Measurements from ENCODE around the gene CCNI. TPM values are rescaled to one million over a fixed set of nuclear protein-coding genes. Genes with fewer than 3 reads are reported as not detected.
"Not testable (repeated sequence)": the region's sequence is repeated elsewhere in the genome, so short reads cannot be mapped to it uniquely, and the experiment has no call there.

Gene CCNI
- total RNA-seq, 1 donor from 2014 or later, result 150 TPM

GRCh38 chr4:77082886-77083608 is 7.3 kb upstream of the CCNI start:
- DNase-seq (ENCODE audit: low spot score), result no peak

- DNase-seq (ENCODE audit: low spot score), result not testable (repeated sequence)
These were observed 5.0 kb upstream of the CCNI start for GRCh38 chr4:77080806-77081205.

GRCh38 chr4:77079281-77079680 is 3.5 kb upstream of the CCNI start:
- no peak for DNase-seq (ENCODE audit: low spot score)

GRCh38 chr4:77078401-77078800 is 2.6 kb upstream of the CCNI start:
- DNase-seq (ENCODE audit: low spot score), result no peak

- no peak for DNase-seq (ENCODE audit: low spot score)
These were observed 1.3 kb upstream of the CCNI start for GRCh38 chr4:77076889-77077635.

- DNase-seq (ENCODE audit: low spot score), result peak; percentile 89
These were observed 571 bp downstream of the CCNI start for GRCh38 chr4:77074981-77075855.

GRCh38 chr4:77074381-77074831 is 1.4 kb downstream of the CCNI start:
- peak; percentile 18 for DNase-seq (ENCODE audit: low spot score)

GRCh38 chr4:77073981-77074380 is 1.8 kb downstream of the CCNI start:
- DNase-seq (ENCODE audit: low spot score), result no peak

- peak; percentile 45 for DNase-seq (ENCODE audit: low spot score)
These were observed 2.5 kb downstream of the CCNI start for GRCh38 chr4:77073106-77073809.

GRCh38 chr4:77072195-77072753 is 3.5 kb downstream of the CCNI start:
- peak; percentile 19 for DNase-seq (ENCODE audit: low spot score)

- DNase-seq (ENCODE audit: low spot score), result not testable (repeated sequence)
These were observed 6.3 kb downstream of the CCNI start for GRCh38 chr4:77069514-77069913.

- DNase-seq (ENCODE audit: low spot score), result no peak
These were observed 10.4 kb downstream of the CCNI start for GRCh38 chr4:77065382-77065781.

GRCh38 chr4:77062856-77063255 is 12.9 kb downstream of the CCNI start:
- DNase-seq (ENCODE audit: low spot score), result no peak

- DNase-seq (ENCODE audit: low spot score), result no peak
These were observed 23.4 kb downstream of the CCNI start for GRCh38 chr4:77052352-77052751.

GRCh38 chr4:77050962-77051361 is 24.8 kb downstream of the CCNI start:
- no peak for DNase-seq (ENCODE audit: low spot score)

GRCh38 chr4:77047037-77047436 is 28.8 kb downstream of the CCNI start:
- DNase-seq (ENCODE audit: low spot score), result no peak

- no peak for DNase-seq (ENCODE audit: low spot score)
These were observed 30.3 kb downstream of the CCNI start for GRCh38 chr4:77045490-77045889.

GRCh38 chr4:77044461-77045150 is 31.2 kb downstream of the CCNI start:
- DNase-seq (ENCODE audit: low spot score), result peak; percentile 67

- DNase-seq (ENCODE audit: low spot score), result peak; percentile 43
These were observed 32.2 kb downstream of the CCNI start for GRCh38 chr4:77043507-77044136.

Measured in umbilical cord (tissue), 2 donors.